ENCODE measurements around the gene ROCK2.

The ROCK2 gene

GRCh38 chr2:11352781-11353537 lies 8.5 kb upstream of the ROCK2 start:
- ChIA-PET POLR2A (no interaction called here), CTCF (interaction anchor here (1.3 kb wide), 1 partner anchor 11 kb away, joined by 3 read pairs; no protein-coding TSS in a partner anchor)
- TF ChIP-seq CTCF (IDR thresholded peaks at IDR 0.05; ENCODE audit: control extremely low read depth, extremely low read depth, low read depth, missing control alignments): no peak
- DNase-seq (ENCODE audit: extremely low spot score): no peak

- TF ChIP-seq CTCF (IDR thresholded peaks at IDR 0.05; ENCODE audit: control extremely low read depth, extremely low read depth, low read depth, missing control alignments): no peak
- POLR2A ChIA-PET: no interaction called here
- CTCF ChIA-PET: no interaction called here
- no peak for DNase-seq (ENCODE audit: extremely low spot score)
Observed at GRCh38 chr2:11348209-11348749, 3.8 kb upstream of the ROCK2 start.

- DNase-seq (ENCODE audit: extremely low spot score): no peak
- POLR2A ChIA-PET: no interaction called here
- TF ChIP-seq CTCF (IDR thresholded peaks at IDR 0.05; ENCODE audit: control extremely low read depth, extremely low read depth, low read depth, missing control alignments): no peak
- CTCF ChIA-PET: no interaction called here
Observed at GRCh38 chr2:11347403-11347959, 3.0 kb upstream of the ROCK2 start.

- ChIA-PET CTCF (interaction anchor here (0.9 to 1.4 kb wide), 3 partner anchors 10 to 213 kb away, joined by 4 read pairs; a partner anchor contains a TSS), POLR2A (interaction anchor here (0.8 kb wide), 1 partner anchor 11 kb away, joined by 4 read pairs; no protein-coding TSS in a partner anchor)
- TF ChIP-seq CTCF (IDR thresholded peaks at IDR 0.05; ENCODE audit: control extremely low read depth, extremely low read depth, low read depth, missing control alignments): no peak
- DNase-seq (ENCODE audit: extremely low spot score): no peak
Observed at GRCh38 chr2:11346023-11346482, 1.6 kb upstream of the ROCK2 start.

GRCh38 chr2:11344956-11345677 lies 681 bp upstream of the ROCK2 start:
- TF ChIP-seq CTCF (IDR thresholded peaks at IDR 0.05; ENCODE audit: control extremely low read depth, extremely low read depth, low read depth, missing control alignments): no peak
- DNase-seq (ENCODE audit: extremely low spot score): no peak
- CTCF ChIA-PET: interaction anchor here (1.1 to 2.0 kb wide), 8 partner anchors 9 to 213 kb away, joined by 3 to 6 read pairs (median 4); partner anchors contain the start of gene E2F6
- POLR2A ChIA-PET: interaction anchor here (0.8 kb wide), 1 partner anchor 10 kb away, joined by 4 read pairs; no protein-coding TSS in a partner anchor
